ENCODE measurements around the gene SORL1. TPM values are rescaled to one million over a fixed set of nuclear protein-coding genes. Genes with fewer than 3 reads are reported as not detected.

SORL1 gene
- total and polyA plus RNA-seq, 9 of the 15 experiments (the other 6 are each of a cell fraction or from before 2014, with no cell fraction given): 0.01 to 0.66 TPM; not detected in 7

DNA sequence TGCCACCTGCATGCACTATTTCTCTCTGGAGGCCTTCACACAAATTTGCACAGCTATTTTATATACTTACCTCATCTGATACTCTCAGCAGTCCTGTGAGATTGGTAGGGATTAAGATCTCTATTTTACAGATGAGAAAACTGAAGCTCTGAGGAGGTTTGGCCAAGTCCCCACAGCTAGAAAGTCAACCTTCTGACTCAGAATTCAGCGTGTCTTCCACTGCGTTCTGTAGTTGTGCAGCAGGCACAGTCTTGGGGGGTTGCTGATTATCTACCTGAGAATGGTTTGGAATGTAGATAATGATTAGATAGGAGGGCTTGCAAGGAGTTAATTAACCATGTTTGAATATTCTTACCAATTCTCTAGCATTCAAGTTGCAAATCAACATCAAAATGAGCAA, 2.5 kb upstream of the SORL1 start:
- TF ChIP-seq HMG20B (CRISPR knock-in tag; IDR thresholded peaks at IDR 0.05) (no peak), CBFA2T2 (conservative IDR thresholded peaks at IDR 0.05) (no peak), EGR1 (conservative IDR thresholded peaks at IDR 0.05) (no peak), SAFB (IDR thresholded peaks at IDR 0.05; ENCODE audit: borderline replicate concordance, low read depth, low read length) (no peak), FIP1L1 (IDR thresholded peaks at IDR 0.05; ENCODE audit: low read depth, low read length, poor library complexity, severe bottlenecking) (no peak), DMBX1 (CRISPR knock-in tag; IDR thresholded peaks at IDR 0.05; ENCODE audit: borderline replicate concordance) (no peak), ZBTB8A (IDR thresholded peaks at IDR 0.05; ENCODE audit: partially characterized antibody) (no peak), NFYB (IDR thresholded peaks at IDR 0.05; ENCODE audit: extremely low read depth, insufficient read length) (no peak), ZNF79 (CRISPR knock-in tag; IDR thresholded peaks at IDR 0.05; ENCODE audit: low read depth) (no peak), ZNF124 (CRISPR knock-in tag; IDR thresholded peaks at IDR 0.05) (no peak)
- H4K20me1 ChIP-seq (replicated peaks; ENCODE audit: control insufficient read depth, insufficient read depth, low read length): no peaks in the 10 kb centered on the region
- no peak overlapping the region for H3K4me2 ChIP-seq (ENCODE audit: insufficient read depth, low read length)
- DNase-seq (ENCODE audit: extremely low read depth in 1 of 4, low spot score in 3 of 4) (no peak), FAIRE-seq (no peak), ATAC-seq (no peak)
- peaks cover 0 to 9% of the 10 kb centered on the region in 2 experiments; a peak in 2 of 5 replicates for H3K4me1 ChIP-seq (replicated peaks in 1 of 2; ENCODE audit: control insufficient read depth in 2 of 2, insufficient read depth in 2 of 2, low read length in 2 of 2)
- WGBS (ENCODE audit: insufficient coverage, low coverage, missing lambda C conversion rate): 0% methylated on average over 2 of the region's 2 CpGs
- no peaks in the 10 kb centered on the region for H3K9me1 ChIP-seq (ENCODE audit: control insufficient read depth, insufficient read depth, low read length)
- H3K36me3 ChIP-seq (ENCODE audit: control insufficient read depth, insufficient read depth, low read length): no peaks in the 10 kb centered on the region
- POLR2A ChIA-PET: interaction anchor here (0.6 kb wide), 1 partner anchor 319 kb away, joined by 3 read pairs; no protein-coding TSS in a partner anchor
- intact Hi-C loops (cut with micrococcal nuclease): loop anchor here (10.0 kb wide), 1 partner anchor 145 kb away; no protein-coding TSS in a partner anchor
- H3K9me3 ChIP-seq (replicated peaks; ENCODE audit: control insufficient read depth, insufficient read depth, low read depth, low read length): no peaks in the 10 kb centered on the region
- BruUV-seq (replicated peaks): no TSS peak
- H3K79me2 ChIP-seq (ENCODE audit: control insufficient read depth, insufficient read depth, low read length): no peaks in the 10 kb centered on the region
- H3K27ac ChIP-seq (ENCODE audit: extremely low read depth, low read depth, low read length): no peak overlapping the region
- no peak overlapping the region for H3K4me3 ChIP-seq
- in situ Hi-C loops (cut with MboI): no loop called here
- H3K9ac ChIP-seq (ENCODE audit: insufficient read depth in 1 of 2, low read depth in 2 of 2, low read length in 2 of 2): no peak overlapping the region
- CTCF ChIA-PET (ENCODE audit: low intra/inter-chr PET ratio): no interaction called here
- H3K27me3 ChIP-seq (ENCODE audit: control insufficient read depth in 2 of 2, insufficient read depth in 2 of 2, low read length in 2 of 2): peaks cover 12 to 32% of the 10 kb centered on the region in 2 experiments; a peak in 4 of 5 replicates
- H2AFZ ChIP-seq (ENCODE audit: low read depth, low read length): no peak overlapping the region
